Large intestine (tissue), 12 donors: ENCODE measurements around the gene OR4D5. TPM values are rescaled to one million over a fixed set of nuclear protein-coding genes. Genes with fewer than 3 reads are reported as not detected.

Experiments used
- DNase-seq, 2 donors: peaks; one replicate each; pipeline versions ENCODE4 v3.0.0 to v3.0.0-alpha.2; 2013
- H3K27ac ChIP-seq: one replicate; pipeline ENCODE4 v1.5.1; 2013; ENCODE audit warnings: low read length
- H3K27me3 ChIP-seq: 2 replicates; pipeline ENCODE4 v1.6.1; 2013; ENCODE audit warnings: low read length; ENCODE audit not compliant: control insufficient read depth, insufficient read depth
- H3K36me3 ChIP-seq: 2 replicates; pipeline ENCODE4 v1.6.1; 2013; ENCODE audit warnings: low read length; ENCODE audit not compliant: control insufficient read depth, insufficient read depth
- H3K4me1 ChIP-seq: one replicate; pipeline ENCODE4 v1.6.1; 2013; ENCODE audit warnings: low read length; ENCODE audit not compliant: control insufficient read depth, insufficient read depth
- H3K4me3 ChIP-seq: one replicate; pipeline ENCODE4 v1.5.1; 2013; ENCODE audit warnings: low read length
- H3K9me3 ChIP-seq: one replicate; pipeline ENCODE4 v1.6.1; 2013; ENCODE audit warnings: mild to moderate bottlenecking, low read depth, low read length, moderate library complexity; ENCODE audit not compliant: control insufficient read depth
- WGBS: methylation state at CpG from one replicate; pipeline ENCODE4 v1.1.5; 2013; ENCODE audit warnings: low lambda C conversion rate; ENCODE audit not compliant: insufficient coverage; 5-methylcytosine and 5-hydroxymethylcytosine counted together
- long read RNA-seq, 11 donors: transcript quantifications; one replicate each; lab custom pipeline, GENCODE V29; 2026
- polyA plus RNA-seq: library from polyadenylated mRNA; unstranded; fragments of 120-200 nt; gene quantifications from one replicate; pipeline ENCODE4 v1.2.1, GENCODE V29; 2013

OR4D5 gene
- polyA plus RNA-seq: not detected
- long read RNA-seq, donor 1: 0 reads
- long read RNA-seq, donor 2: 0 reads
- long read RNA-seq, donor 3: 0 reads
- long read RNA-seq, donor 4: 0 reads
- long read RNA-seq, donor 5: 0 reads
- long read RNA-seq, donor 6: 0 reads
- long read RNA-seq, donor 7: 0 reads
- long read RNA-seq, donor 8: 0 reads
- long read RNA-seq, donor 9: 0 reads
- long read RNA-seq, donor 10: 0 reads
- long read RNA-seq, donor 11: 0 reads

- peaks cover 2% of the 10 kb centered on the region for H3K27me3 ChIP-seq
- no peaks in the 10 kb centered on the region for H3K4me1 ChIP-seq
- WGBS: no CpG with 5 or more reads among the region's 1 CpG
- H3K27ac ChIP-seq: no peak within 1 kb of the TSS
- no peaks in the 10 kb centered on the region for H3K9me3 ChIP-seq
- DNase-seq: no peak
- H3K36me3 ChIP-seq: no peaks in the 10 kb centered on the region
- H3K4me3 ChIP-seq: no peak within 1 kb of the TSS
These were observed at the start of gene OR4D5 for GRCh38 chr11:123939317-123939716. Gene OR4D5, plus strand, starts transcription at chr11:123939617. Its CDS starts 0 bp downstream, at chr11:123939617.

GRCh38 chr11:123892031-123892430, 47.4 kb upstream of the OR4D5 start:
- Histone ChIP-seq H3K36me3 (no peaks in the 10 kb centered on the region), H3K27me3 (no peaks in the 10 kb centered on the region), H3K4me3 (no peak overlapping the region)

GRCh38 chr11:123899792-123900191, 39.6 kb upstream of the OR4D5 start:
- Histone ChIP-seq H3K9me3 (no peaks in the 10 kb centered on the region), H3K27ac (no peak overlapping the region), H3K4me3 (no peak overlapping the region), H3K36me3 (no peaks in the 10 kb centered on the region), H3K4me1 (no peaks in the 10 kb centered on the region), H3K27me3 (no peaks in the 10 kb centered on the region)
- no peak for DNase-seq
- 100% methylated on average over 1 of the region's 3 CpGs for WGBS

More at GRCh38 chr11:123892031-123892430, 47.4 kb upstream of the OR4D5 start:
- H3K27ac ChIP-seq: no peak overlapping the region
- DNase-seq: no peak
- H3K4me1 ChIP-seq: no peaks in the 10 kb centered on the region
- H3K9me3 ChIP-seq: no peaks in the 10 kb centered on the region

GRCh38 chr11:123901867-123902266, 37.5 kb upstream of the OR4D5 start, which contains the start of gene OR8D4:
Gene OR8D4, plus strand, starts transcription at chr11:123902167. Its CDS starts 4,265 bp downstream, at chr11:123906432.
- H3K27me3 ChIP-seq: no peaks in the 10 kb centered on the region
- WGBS: no CpG with 5 or more reads among the region's 1 CpG
- H3K27ac ChIP-seq: no peak within 1 kb of the TSS
- DNase-seq: no peak
- H3K9me3 ChIP-seq: no peaks in the 10 kb centered on the region
- no peaks in the 10 kb centered on the region for H3K36me3 ChIP-seq
- H3K4me1 ChIP-seq: no peaks in the 10 kb centered on the region
- H3K4me3 ChIP-seq: no peak within 1 kb of the TSS

GRCh38 chr11:123903932-123904331, 35.5 kb upstream of the OR4D5 start:
- H3K27me3 ChIP-seq: no peaks in the 10 kb centered on the region
- H3K9me3 ChIP-seq: no peaks in the 10 kb centered on the region
- H3K4me3 ChIP-seq: no peak overlapping the region
- no peaks in the 10 kb centered on the region for H3K4me1 ChIP-seq
- WGBS: no CpG with 5 or more reads among the region's 2 CpGs
- H3K27ac ChIP-seq: no peak overlapping the region
- H3K36me3 ChIP-seq: no peaks in the 10 kb centered on the region
- no peak for DNase-seq

- Histone ChIP-seq H3K36me3 (no peaks in the 10 kb centered on the region), H3K9me3 (no peaks in the 10 kb centered on the region), H3K27ac (no peak overlapping the region), H3K4me1 (no peaks in the 10 kb centered on the region), H3K27me3 (no peaks in the 10 kb centered on the region), H3K4me3 (no peak overlapping the region)
- no peak for DNase-seq
- 60% methylated on average over 1 of the region's 3 CpGs for WGBS
These were observed 34.5 kb upstream of the OR4D5 start for GRCh38 chr11:123904932-123905331.

- 14% methylated on average over 2 of the region's 3 CpGs for WGBS
- Histone ChIP-seq H3K4me3 (no peak overlapping the region), H3K27ac (no peak overlapping the region), H3K9me3 (no peaks in the 10 kb centered on the region), H3K4me1 (no peaks in the 10 kb centered on the region), H3K27me3 (no peaks in the 10 kb centered on the region), H3K36me3 (no peaks in the 10 kb centered on the region)
- no peak for DNase-seq
These were observed 33.6 kb upstream of the OR4D5 start for GRCh38 chr11:123905826-123906225.

GRCh38 chr11:123920943-123921342, 18.5 kb upstream of the OR4D5 start:
- no peaks in the 10 kb centered on the region for H3K36me3 ChIP-seq
- no peak overlapping the region for H3K4me3 ChIP-seq
- no peaks in the 10 kb centered on the region for H3K9me3 ChIP-seq
- no peaks in the 10 kb centered on the region for H3K27me3 ChIP-seq
- no peaks in the 10 kb centered on the region for H3K4me1 ChIP-seq
- DNase-seq: no peak
- whole genome bisulfite sequencing: no CpG with 5 or more reads among the region's 3 CpGs
- no peak overlapping the region for H3K27ac ChIP-seq

GRCh38 chr11:123924027-123924426, 15.4 kb upstream of the OR4D5 start:
- Histone ChIP-seq H3K4me3 (no peak overlapping the region), H3K36me3 (no peaks in the 10 kb centered on the region), H3K27me3 (no peaks in the 10 kb centered on the region), H3K9me3 (no peaks in the 10 kb centered on the region), H3K27ac (no peak overlapping the region), H3K4me1 (no peaks in the 10 kb centered on the region)
- WGBS: 100% methylated on average over 1 of the region's 1 CpG
- no peak for DNase-seq

- H3K4me3 ChIP-seq: no peak overlapping the region
- no peak for DNase-seq
- no peaks in the 10 kb centered on the region for H3K4me1 ChIP-seq
- H3K27ac ChIP-seq: no peak overlapping the region
- 83% methylated on average over 1 of the region's 4 CpGs for WGBS
- H3K9me3 ChIP-seq: no peaks in the 10 kb centered on the region
- peaks cover 2% of the 10 kb centered on the region for H3K27me3 ChIP-seq
- H3K36me3 ChIP-seq: no peaks in the 10 kb centered on the region
These were observed 3.0 kb downstream of the OR4D5 start for GRCh38 chr11:123942413-123942812.

- 83% methylated on average over 2 of the region's 3 CpGs for WGBS
- Histone ChIP-seq H3K36me3 (no peaks in the 10 kb centered on the region), H3K4me1 (no peaks in the 10 kb centered on the region), H3K9me3 (no peaks in the 10 kb centered on the region), H3K27ac (no peak within 1 kb of the TSS), H3K27me3 (peaks cover 2% of the 10 kb centered on the region), H3K4me3 (no peak within 1 kb of the TSS)
- DNase-seq: no peak
These were observed 4.3 kb downstream of the OR4D5 start, which contains the start of gene OR6T1 for GRCh38 chr11:123943738-123944137. Gene OR6T1, minus strand, starts transcription at chr11:123943838. Its CDS starts 0 bp downstream, at chr11:123943838.
